HG02885 (cell line): ENCODE data around the gene CDKN1B.
"Not testable (repeated sequence)": the region's sequence is repeated elsewhere in the genome, so short reads cannot be mapped to it uniquely, and the experiment has no call there.

ENCODE experiments used
- ATAC-seq: cut with Tn5 transposase; IDR thresholded peaks from one replicate; pipeline ENCODE4 v1.9.1; 2021; ENCODE audit warnings: mild to moderate bottlenecking; ENCODE audit not compliant: unreplicated experiment, poor library complexity

The CDKN1B gene

GRCh38 chr12:12723149-12723680 is 6.0 kb downstream of the CDKN1B start:
- ATAC-seq: no peak

- ATAC-seq: no peak
Measured at GRCh38 chr12:12723681-12724420, 6.7 kb downstream of the CDKN1B start.

- ATAC-seq: peak; percentile 13
Measured at GRCh38 chr12:12724421-12725085, 7.4 kb downstream of the CDKN1B start.

GRCh38 chr12:12725086-12725955 is 8.2 kb downstream of the CDKN1B start:
- peak; percentile 59 for ATAC-seq

GRCh38 chr12:12725956-12726554 is 8.9 kb downstream of the CDKN1B start:
- no peak for ATAC-seq

GRCh38 chr12:12726555-12727093 is 9.5 kb downstream of the CDKN1B start:
- ATAC-seq: no peak

GRCh38 chr12:12731178-12731577 is 14.0 kb downstream of the CDKN1B start:
- ATAC-seq: no peak

GRCh38 chr12:12731785-12732184 is 14.6 kb downstream of the CDKN1B start:
- ATAC-seq: no peak

GRCh38 chr12:12733118-12733517 is 15.9 kb downstream of the CDKN1B start:
- no peak for ATAC-seq

GRCh38 chr12:12734054-12734453 is 16.9 kb downstream of the CDKN1B start:
- no peak for ATAC-seq

GRCh38 chr12:12734561-12735071 is 17.4 kb downstream of the CDKN1B start:
- ATAC-seq: no peak

- ATAC-seq: no peak
Measured at GRCh38 chr12:12735301-12735700, 18.1 kb downstream of the CDKN1B start.

GRCh38 chr12:12736759-12737676 is 19.9 kb downstream of the CDKN1B start:
- ATAC-seq: peak; percentile 81

- ATAC-seq: not testable (repeated sequence)
Measured at GRCh38 chr12:12738152-12738551, 21.0 kb downstream of the CDKN1B start.

GRCh38 chr12:12741660-12742059 is 24.5 kb downstream of the CDKN1B start:
- no peak for ATAC-seq

GRCh38 chr12:12744546-12745305 is 27.6 kb downstream of the CDKN1B start:
- no peak for ATAC-seq

- ATAC-seq: no peak
Measured at GRCh38 chr12:12745576-12746211, 28.5 kb downstream of the CDKN1B start.

- ATAC-seq: no peak
Measured at GRCh38 chr12:12747278-12747677, 30.1 kb downstream of the CDKN1B start.
